ENCODE measurements around the gene LSM4.

GRCh38 chr19:18279516-18280246, 43.2 kb downstream of the LSM4 start:
- TF ChIP-seq CTCF (IDR thresholded peaks at IDR 0.05; ENCODE audit: low read depth, low read length, poor library complexity, severe bottlenecking) (peak; percentile 99), EZH2phosphoT487 (IDR thresholded peaks at IDR 0.05; ENCODE audit: borderline replicate concordance, low read length) (no peak)
